Neural cell (in vitro differentiated cells): ENCODE results near the gene PHF21A. TPM values are rescaled to one million over a fixed set of nuclear protein-coding genes. Genes with fewer than 3 reads are reported as not detected.

Experiments used
- H2AFZ ChIP-seq: fragments of 200-600, 300-800 bp; sonication (generic), shearing (Covaris generic); 2 replicates; pipeline ENCODE4 v1.6.0; 2014; ENCODE audit warnings: low read depth, mild to moderate bottlenecking, antibody characterized with exemption, low read length, moderate library complexity
- H3F3A ChIP-seq: fragments of 200-600 bp; shearing (Covaris generic); 2 replicates; pipeline ENCODE4 v1.6.1; 2016; ENCODE audit warnings: mild to moderate bottlenecking, moderate library complexity, mixed read lengths, antibody characterized with exemption, low read length; ENCODE audit not compliant: insufficient read depth, poor library complexity, severe bottlenecking
- H3K27ac ChIP-seq: fragments of 200-600, 300-800 bp; sonication (generic), shearing (Covaris generic); 2 replicates; pipeline ENCODE4 v1.5.1; 2014; ENCODE audit warnings: mild to moderate bottlenecking, low read length, moderate library complexity
- H3K27me3 ChIP-seq: fragments of 300-800, 200-600 bp; sonication (generic), shearing (Covaris generic); 2 replicates; pipeline ENCODE4 v1.6.0; 2014; ENCODE audit warnings: mild to moderate bottlenecking, low read depth, low read length, moderate library complexity; ENCODE audit not compliant: insufficient read depth
- H3K36me3 ChIP-seq: fragments of 300-800, 200-600 bp; sonication (generic), shearing (Covaris generic); 2 replicates; pipeline ENCODE4 v1.5.1; 2014; ENCODE audit warnings: mild to moderate bottlenecking, antibody characterized with exemption, low read length, moderate library complexity; ENCODE audit not compliant: insufficient read depth
- H3K4me2 ChIP-seq: fragments of 300-800, 200-600 bp; sonication (generic), shearing (Covaris generic); 2 replicates; pipeline ENCODE4 v1.6.0; 2014; ENCODE audit warnings: mild to moderate bottlenecking, low read length
- H3K4me3 ChIP-seq: fragments of 300-800, 200-600 bp; sonication (generic), shearing (Covaris generic); 2 replicates; pipeline ENCODE4 v1.5.1; 2014; ENCODE audit warnings: mild to moderate bottlenecking, low read length, moderate library complexity
- H3K79me2 ChIP-seq: fragments of 200-600 bp; shearing (Covaris generic); replicated peaks from 2 replicates; pipeline ENCODE4 v1.6.0; 2014; ENCODE audit warnings: mild to moderate bottlenecking, low read length, moderate library complexity; ENCODE audit not compliant: insufficient read depth
- H3K9ac ChIP-seq: fragments of 300-800, 200-600 bp; sonication (generic), shearing (Covaris generic); 2 replicates; pipeline ENCODE4 v1.6.1; 2016; ENCODE audit warnings: mild to moderate bottlenecking, low read length, mixed read lengths
- H3K9me2 ChIP-seq: fragments of 200-600 bp; shearing (Covaris generic); 2 replicates; pipeline ENCODE4 v1.6.1; 2016; ENCODE audit warnings: mild to moderate bottlenecking, low read length, mixed read lengths; ENCODE audit not compliant: insufficient read depth
- H3K9me3 ChIP-seq: fragments of 200-600, 300-800 bp; sonication (generic), shearing (Covaris generic); 2 replicates; pipeline ENCODE4 v1.6.1; 2016; ENCODE audit warnings: mild to moderate bottlenecking, mixed run types, low read length, moderate library complexity, mixed read lengths
- H4K20me1 ChIP-seq: fragments of 200-600 bp; shearing (Covaris generic); 2 replicates; pipeline ENCODE4 v1.6.1; 2016; ENCODE audit warnings: mild to moderate bottlenecking, mixed run types; ENCODE audit not compliant: insufficient read depth
- CTCF ChIP-seq: fragments of 450-650 bp; IDR thresholded peaks from 2 replicates; pipeline ENCODE4 v1.5.1; 2014; ENCODE audit warnings: antibody characterized with exemption, mild to moderate bottlenecking, moderate library complexity; ENCODE audit not compliant: poor library complexity, severe bottlenecking
- EP300 ChIP-seq: fragments of 450-650 bp; conservative IDR thresholded peaks from 2 replicates; pipeline ENCODE4 v1.6.1; 2014; ENCODE audit warnings: antibody characterized with exemption, mild to moderate bottlenecking, moderate library complexity; ENCODE audit not compliant: poor library complexity, severe bottlenecking
- EZH2 ChIP-seq: fragments of 200-600, 300-800 bp; shearing (Covaris generic), sonication (generic); IDR thresholded peaks from 2 replicates; pipeline ENCODE4 v1.6.1; 2014; ENCODE audit warnings: antibody characterized with exemption, low read length, borderline replicate concordance, mild to moderate bottlenecking; ENCODE audit not compliant: insufficient read depth, poor library complexity, severe bottlenecking
- MXI1 ChIP-seq: fragments of 450-650 bp; conservative IDR thresholded peaks from 2 replicates; pipeline ENCODE4 v1.6.1; 2014; ENCODE audit warnings: antibody characterized with exemption, mild to moderate bottlenecking; ENCODE audit not compliant: poor library complexity, severe bottlenecking
- POLR2AphosphoS5 ChIP-seq: IDR thresholded peaks from 2 replicates; pipeline ENCODE4 v1.6.1; 2012
- RAD21 ChIP-seq: fragments of 450-650 bp; conservative IDR thresholded peaks from 2 replicates; pipeline ENCODE4 v1.6.1; 2014; ENCODE audit warnings: antibody characterized with exemption, mild to moderate bottlenecking, moderate library complexity
- REST ChIP-seq: IDR thresholded peaks from 2 replicates; pipeline ENCODE4 v1.6.1; 2012; ENCODE audit warnings: borderline replicate concordance
- SMC3 ChIP-seq: fragments of 450-650 bp; conservative IDR thresholded peaks from 2 replicates; pipeline ENCODE4 v1.6.1; 2014; ENCODE audit warnings: antibody characterized with exemption, mild to moderate bottlenecking, moderate library complexity; ENCODE audit not compliant: poor library complexity
- TAF1 ChIP-seq: IDR thresholded peaks from 2 replicates; pipeline ENCODE4 v1.6.1; 2012; ENCODE audit warnings: low read depth
- polyA plus RNA-seq: library from polyadenylated mRNA; depleted of rRNA; stranded (reverse); fragments of >200 nt; gene quantifications from 2 replicates; pipeline ENCODE4 v1.2.3, GENCODE V29; 2014

The PHF21A gene
- polyA plus RNA-seq, 1 donor from 2014 or later, result 31.7 TPM

- peaks cover 2% of the 10 kb centered on the region for H3K79me2 ChIP-seq
- no peak overlapping the region for H3K9ac ChIP-seq
- H3K36me3 ChIP-seq, result peaks cover 3% of the 10 kb centered on the region
- H3K4me3 ChIP-seq, result peak overlapping the region; percentile 22
- peak overlapping the region; percentile 21 for H3K4me2 ChIP-seq
- no peak overlapping the region for H3K27ac ChIP-seq
- TF ChIP-seq RAD21, result no peak
- no peak for TF ChIP-seq POLR2AphosphoS5
- TF ChIP-seq CTCF, result no peak
- no peak for TF ChIP-seq MXI1
- no peak for TF ChIP-seq EP300
- no peak for TF ChIP-seq SMC3
- TF ChIP-seq EZH2, result no peak
- TF ChIP-seq TAF1, result no peak
- no peak for TF ChIP-seq REST
- H3K9me2 ChIP-seq, result no peaks in the 10 kb centered on the region
- H3K9me3 ChIP-seq, result no peaks in the 10 kb centered on the region
- no peaks in the 10 kb centered on the region for H4K20me1 ChIP-seq
- no peak overlapping the region for H2AFZ ChIP-seq
- H3F3A ChIP-seq, result no peaks in the 10 kb centered on the region
- no peaks in the 10 kb centered on the region for H3K27me3 ChIP-seq
These were observed 71.2 kb downstream of the PHF21A start for GRCh38 chr11:46050003-46050461.

GRCh38 chr11:46049325-46049897, 71.8 kb downstream of the PHF21A start:
- Histone ChIP-seq H3K4me2 (no peak overlapping the region), H3K9me3 (no peaks in the 10 kb centered on the region), H3K9me2 (no peaks in the 10 kb centered on the region), H3F3A (no peaks in the 10 kb centered on the region), H2AFZ (no peak overlapping the region), H3K36me3 (peaks cover 3% of the 10 kb centered on the region), H3K27me3 (no peaks in the 10 kb centered on the region), H3K4me3 (peak overlapping the region; percentile 22), H3K79me2 (peaks cover 5% of the 10 kb centered on the region), H4K20me1 (no peaks in the 10 kb centered on the region), H3K9ac (no peak overlapping the region), H3K27ac (no peak overlapping the region)
- TF ChIP-seq EZH2 (no peak), REST (no peak), TAF1 (no peak), CTCF (no peak)
